IMR-90 (cell line): ENCODE results near the gene CNTNAP1. TPM values are rescaled to one million over a fixed set of nuclear protein-coding genes. Genes with fewer than 3 reads are reported as not detected.

Experiments used
- ATAC-seq: fragments of 200-7000 bp; cut with Tn5 transposase; 2 replicates; pipeline ENCODE4 v1.9.1; 2020; ENCODE audit warnings: low read depth, mild to moderate bottlenecking, moderate library complexity
- BruUV-seq: library from RNA; stranded (reverse); fragments of 400-500 nt; replicated peaks from 2 replicates; lab custom pipeline; 2021; lab: Mats Ljungman, UMichigan
- CTCF ChIA-PET: fragments of 300-600 bp; formaldehyde crosslinking; extraction: SDS; loops from one replicate; lab custom pipeline; 2021; ENCODE audit warnings: antibody characterized with exemption; lab: Yijun Ruan, JAX
- POLR2A ChIA-PET: fragments of 300-600 bp; sonication (Branson Sonifier 250); formaldehyde crosslinking; loops from one replicate; lab custom pipeline; 2022; ENCODE audit warnings: antibody characterized with exemption; ENCODE audit not compliant: unreplicated experiment; lab: Charles Lee
- DNase-seq: peaks from one replicate; pipeline ENCODE4 v3.0.0; 2013
- H2AFZ ChIP-seq: replicated peaks from 2 replicates; pipeline ENCODE3; 2013; ENCODE audit warnings: low read length, mild to moderate bottlenecking; ENCODE audit not compliant: poor library complexity
- H2AK5ac ChIP-seq: 2 replicates; pipeline ENCODE4 v1.6.1; 2013; ENCODE audit warnings: low read depth, low read length, inconsistent platforms
- H2AK9ac ChIP-seq: replicated peaks from 2 replicates; pipeline ENCODE3; 2013; ENCODE audit warnings: mild to moderate bottlenecking, low read depth, low read length, moderate library complexity; ENCODE audit not compliant: poor library complexity
- H2BK120ac ChIP-seq: 2 replicates; pipeline ENCODE4 v1.6.1; 2013; ENCODE audit warnings: low read depth, low read length, inconsistent platforms
- H2BK15ac ChIP-seq: 3 replicates; pipeline ENCODE4 v1.6.1; 2013; ENCODE audit warnings: low read depth, low read length, inconsistent platforms
- H2BK20ac ChIP-seq: 2 replicates; pipeline ENCODE4 v1.6.1; 2013; ENCODE audit warnings: low read depth, mild to moderate bottlenecking, inconsistent platforms, low read length, moderate library complexity
- H2BK5ac ChIP-seq: 2 replicates; pipeline ENCODE4 v1.6.1; 2013; ENCODE audit warnings: mild to moderate bottlenecking, low read depth, low read length, inconsistent platforms; ENCODE audit not compliant: poor library complexity, severe bottlenecking
- H3K14ac ChIP-seq: replicated peaks from 2 replicates; pipeline ENCODE4 v1.6.1; 2013; ENCODE audit warnings: low read depth, low read length, inconsistent platforms
- H3K18ac ChIP-seq: 2 replicates; pipeline ENCODE4 v1.6.1; 2013; ENCODE audit warnings: low read depth, low read length, control low read depth
- H3K23ac ChIP-seq: 2 replicates; pipeline ENCODE4 v1.6.1; 2013; ENCODE audit warnings: low read depth, low read length, inconsistent platforms
- H3K27ac ChIP-seq: 2 replicates; pipeline ENCODE4 v1.5.1; 2013; ENCODE audit warnings: mild to moderate bottlenecking, control low read depth, low read length; ENCODE audit not compliant: insufficient read depth
- H3K27me3 ChIP-seq: 2 replicates; pipeline ENCODE4 v1.6.1; 2013; ENCODE audit warnings: low read length; ENCODE audit not compliant: control insufficient read depth, insufficient read depth
- H3K36me3 ChIP-seq: 2 replicates; pipeline ENCODE4 v1.6.1; 2013; ENCODE audit warnings: low read length, mixed read lengths; ENCODE audit not compliant: control insufficient read depth, insufficient read depth
- H3K4ac ChIP-seq: 2 replicates; pipeline ENCODE4 v1.6.1; 2013; ENCODE audit warnings: low read depth, low read length, inconsistent platforms
- H3K4me1 ChIP-seq: 2 replicates; pipeline ENCODE4 v1.6.1; 2013; ENCODE audit warnings: low read length, mixed read lengths; ENCODE audit not compliant: control insufficient read depth, insufficient read depth
- H3K4me2 ChIP-seq: 2 replicates; pipeline ENCODE4 v1.6.1; 2013; ENCODE audit warnings: low read depth, mild to moderate bottlenecking, control low read depth, low read length, moderate library complexity
- H3K4me3 ChIP-seq: 2 replicates; pipeline ENCODE4 v1.5.1; 2013; ENCODE audit warnings: low read depth, mild to moderate bottlenecking, control low read depth, low read length, moderate library complexity; ENCODE audit not compliant: insufficient read depth
- H3K56ac ChIP-seq: 2 replicates; pipeline ENCODE4 v1.6.1; 2013; ENCODE audit warnings: low read length, inconsistent platforms; ENCODE audit not compliant: insufficient read depth; ENCODE audit errors: extremely low read depth
- H3K79me1 ChIP-seq, 2 experiments: 2 replicates each; pipeline ENCODE4 v1.6.1; 2013; ENCODE audit warnings: low read length in 2 of 2, inconsistent platforms in 1 of 2, low read depth in 1 of 2
- H3K9ac ChIP-seq: 2 replicates; pipeline ENCODE4 v1.6.1; 2013; ENCODE audit warnings: low read depth, low read length, control low read depth
- H3K9me1 ChIP-seq: 2 replicates; pipeline ENCODE4 v1.6.1; 2013; ENCODE audit warnings: low read length, inconsistent platforms; ENCODE audit not compliant: insufficient read depth
- H3K9me3 ChIP-seq: 2 replicates; pipeline ENCODE4 v1.6.1; 2013; ENCODE audit warnings: low read length; ENCODE audit not compliant: control insufficient read depth, insufficient read depth
- H4K20me1 ChIP-seq: 2 replicates; pipeline ENCODE4 v1.6.1; 2013; ENCODE audit warnings: low read length, inconsistent platforms; ENCODE audit not compliant: insufficient read depth
- H4K5ac ChIP-seq: 2 replicates; pipeline ENCODE4 v1.6.1; 2013; ENCODE audit warnings: mild to moderate bottlenecking, low read depth, low read length, control low read depth
- H4K8ac ChIP-seq, 2 experiments: 2 replicates each; pipeline ENCODE4 v1.6.1; 2013; ENCODE audit warnings: low read depth in 2 of 2, low read length in 2 of 2, control low read depth in 1 of 2, inconsistent platforms in 1 of 2
- H4K91ac ChIP-seq: 2 replicates; pipeline ENCODE4 v1.6.1; 2013; ENCODE audit warnings: low read depth, low read length, inconsistent platforms; ENCODE audit not compliant: insufficient read depth
- MXI1 ChIP-seq: IDR thresholded peaks from 2 replicates; pipeline ENCODE4 v1.6.1; 2012; ENCODE audit warnings: low read depth, mild to moderate bottlenecking, low read length, moderate library complexity, borderline replicate concordance
- RAD21 ChIP-seq: IDR thresholded peaks from 2 replicates; pipeline ENCODE4 v1.6.1; 2012; ENCODE audit warnings: low read length, improper control_type of control experiment
- whole genome bisulfite sequencing, 2 experiments: methylation state at CpG; one replicate each; pipeline versions ENCODE4 v1.1.5 to v1.1.7; 2013; ENCODE audit warnings: missing lambda C conversion rate in 2 of 2; ENCODE audit not compliant: insufficient read length in 1 of 2; ENCODE audit errors: extremely low coverage in 2 of 2; 5-methylcytosine and 5-hydroxymethylcytosine counted together
- dilution Hi-C: fragments of 300-500 bp; cut with HindIII; formaldehyde crosslinking; loops from one replicate; pipeline ENCODE4 v1.14.3; 2018; ENCODE audit warnings: low sequenced_read_pairs; ENCODE audit not compliant: unreplicated experiment
- in situ Hi-C: fragments of 300-500 bp; cut with MboI; formaldehyde crosslinking; loops from 3 replicates; pipeline ENCODE4 v1.14.3; 2019; ENCODE audit warnings: low sequenced_read_pairs, inconsistent platforms, mixed read lengths
- intact Hi-C: fragments of 100-400 bp; cut with micrococcal nuclease; formaldehyde crosslinking; loops from 2 replicates; pipeline ENCODE4 v1.10.0; 2022
- polyA plus RNA-seq, 3 experiments: library from polyadenylated mRNA; depleted of rRNA; stranded (reverse); fragments of >200 nt; gene quantifications; 2 replicates each; pipeline ENCODE4 v1.2.3, GENCODE V29; 2012; ENCODE audit warnings: low replicate concordance in 1 of 3
- total RNA-seq: library from RNA; depleted of rRNA; stranded (reverse); fragments of >200 nt; gene quantifications from 2 replicates; pipeline ENCODE4 v1.2.3, GENCODE V29; 2012

The CNTNAP1 gene
- total and polyA plus RNA-seq, 2 of the 4 experiments (the other 2 are of a cell fraction) = 12.2 to 72.2 TPM

DNA sequence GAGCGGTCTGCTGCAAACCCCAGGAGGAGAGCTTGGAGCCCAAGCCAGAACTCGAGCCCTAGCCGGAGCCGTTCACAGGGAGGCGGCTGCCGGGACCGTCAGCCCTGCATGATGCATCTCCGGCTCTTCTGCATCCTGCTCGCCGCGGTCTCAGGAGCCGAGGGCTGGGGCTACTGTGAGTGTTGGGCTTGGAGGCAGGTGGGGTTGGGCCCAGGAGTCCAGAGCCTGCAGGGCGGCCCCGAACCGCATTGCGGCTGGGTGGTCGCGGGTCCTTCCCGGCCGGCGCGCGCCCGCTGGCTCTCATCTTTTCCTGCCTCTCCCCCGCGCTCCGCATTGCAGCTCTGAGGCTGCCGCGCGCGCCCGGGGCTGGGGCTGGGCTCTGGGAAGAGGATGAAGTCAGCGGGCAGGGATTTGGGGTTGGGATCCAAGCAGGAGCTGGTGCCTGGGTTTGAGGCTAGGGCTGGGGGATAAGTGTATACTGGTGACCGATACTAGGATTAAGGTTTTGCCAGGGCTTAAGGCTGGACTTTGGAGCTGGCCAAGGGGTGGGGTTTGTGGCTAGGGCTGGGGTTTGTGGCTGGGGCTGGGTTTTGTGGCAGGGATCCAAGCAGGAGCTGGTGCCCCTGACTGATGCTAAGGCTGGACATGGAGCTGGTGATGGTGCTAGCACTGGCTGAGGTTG lies 532 bp downstream of the CNTNAP1 start:
- peak overlapping the region; percentile 85; the same call in 1 of the 3 replicates for H2BK15ac ChIP-seq
- H3K56ac ChIP-seq = peak overlapping the region; percentile 41; the same call in 1 of the 2 replicates
- H4K5ac ChIP-seq = peak overlapping the region; percentile 17
- H3K27ac ChIP-seq = peak overlapping the region; percentile 87
- H3K23ac ChIP-seq = peak overlapping the region; percentile 94
- H3K18ac ChIP-seq = peak overlapping the region; percentile 45
- ChIA-PET POLR2A (interaction anchor here (0.7 kb wide), 1 partner anchor 862 kb away, joined by 3 read pairs; no protein-coding TSS in a partner anchor), CTCF (interaction anchor here (0.6 to 0.8 kb wide), 2 partner anchors 59 to 104 kb away, joined by 3 read pairs; no protein-coding TSS in a partner anchor)
- peaks cover 29% of the 10 kb centered on the region for H3K36me3 ChIP-seq
- H3K14ac ChIP-seq = peak overlapping the region; percentile 80
- DNase-seq = peak; percentile 45
- H2AK9ac ChIP-seq = peak overlapping the region; percentile 93
- H2AK5ac ChIP-seq = peak overlapping the region; percentile 74
- peak overlapping the region; percentile 87 for H3K4me2 ChIP-seq
- peak; percentile 35 for ATAC-seq
- 0 out of 2 replicates have a peak, but pooled peaks cover 8% of the 10 kb centered on the region for H4K20me1 ChIP-seq
- H2BK5ac ChIP-seq = peak overlapping the region; percentile 70
- peak overlapping the region; percentile 55 to 86; a peak in 2 of 4 replicates for H4K8ac ChIP-seq
- TF ChIP-seq RAD21 = no peak
- TF ChIP-seq MXI1 = 0 out of 2 replicates have a peak, but pooled peaks have one; percentile 26
- H3K4ac ChIP-seq = peak overlapping the region; percentile 72
- in situ Hi-C loops (loop anchor here (5.0 to 25.0 kb wide), 2 partner anchors 106 to 629 kb away; partner anchors contain the start of gene PSMC3IP), intact Hi-C loops (no loop called here), dilution Hi-C loops (no loop called here)
- H3K27me3 ChIP-seq = no peaks in the 10 kb centered on the region
- H2BK20ac ChIP-seq = no peak overlapping the region
- no peaks in the 10 kb centered on the region for H3K9me3 ChIP-seq
- H3K9me1 ChIP-seq = peaks cover 21% of the 10 kb centered on the region
- peak overlapping the region; percentile 84 for H3K9ac ChIP-seq
- peak overlapping the region; percentile 62 for H3K4me3 ChIP-seq
- H3K79me1 ChIP-seq = peaks cover 7 to 46% of the 10 kb centered on the region in 2 experiments
- WGBS, 2 experiments = 0% methylated on average over 20 of the region's 34 CpGs; no CpG with 5 or more reads in 1 of the 2 experiments
- no TSS peak for BruUV-seq
- peak overlapping the region; percentile 73 for H2BK120ac ChIP-seq
- peak overlapping the region; percentile 84 for H4K91ac ChIP-seq
- H3K4me1 ChIP-seq = peaks cover 26% of the 10 kb centered on the region
- H2AFZ ChIP-seq = peak overlapping the region; percentile 95
